NB4 (cell line): ENCODE data around the gene SLC35B2.

Experiments
- POLR2A ChIP-seq: IDR thresholded peaks from 2 replicates; pipeline ENCODE4 v1.6.1; 2011; ENCODE audit warnings: mild to moderate bottlenecking; ENCODE audit not compliant: insufficient read length; ENCODE audit errors: extremely low read depth
- TF ChIP-seq, protein P1 (sequence below): IDR thresholded peaks from one replicate; pipeline ENCODE4 v1.5.1; 2012; ENCODE audit warnings: low read depth, low read length

DNA sequence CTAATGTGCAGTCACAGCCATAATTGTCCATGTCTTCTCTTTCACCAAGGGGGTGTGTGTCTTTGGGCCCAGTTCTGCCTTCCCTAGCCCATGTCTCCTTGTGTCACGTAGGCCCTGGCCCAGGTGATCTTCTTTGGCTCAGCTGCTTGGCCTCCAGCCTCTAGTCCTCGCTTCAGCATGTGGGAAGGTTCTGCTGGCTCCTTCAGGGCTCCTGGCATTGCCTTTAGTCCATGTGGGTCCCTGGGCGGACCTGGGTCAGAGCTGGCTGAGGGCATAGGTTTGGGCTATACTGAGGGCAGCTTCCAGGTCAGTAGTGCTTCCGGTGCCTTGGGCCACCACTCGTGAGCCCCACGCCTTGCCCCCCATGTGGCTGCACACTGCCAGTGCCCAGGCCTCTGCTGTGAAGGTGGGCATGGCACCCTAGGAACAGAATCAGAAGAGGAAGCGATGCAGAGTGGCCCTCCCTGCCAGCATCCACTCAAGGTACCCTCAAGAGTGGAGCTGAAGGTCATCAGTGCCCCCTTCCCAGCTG is 43.0 kb upstream of the SLC35B2 start:
- TF ChIP-seq, protein P1, sequence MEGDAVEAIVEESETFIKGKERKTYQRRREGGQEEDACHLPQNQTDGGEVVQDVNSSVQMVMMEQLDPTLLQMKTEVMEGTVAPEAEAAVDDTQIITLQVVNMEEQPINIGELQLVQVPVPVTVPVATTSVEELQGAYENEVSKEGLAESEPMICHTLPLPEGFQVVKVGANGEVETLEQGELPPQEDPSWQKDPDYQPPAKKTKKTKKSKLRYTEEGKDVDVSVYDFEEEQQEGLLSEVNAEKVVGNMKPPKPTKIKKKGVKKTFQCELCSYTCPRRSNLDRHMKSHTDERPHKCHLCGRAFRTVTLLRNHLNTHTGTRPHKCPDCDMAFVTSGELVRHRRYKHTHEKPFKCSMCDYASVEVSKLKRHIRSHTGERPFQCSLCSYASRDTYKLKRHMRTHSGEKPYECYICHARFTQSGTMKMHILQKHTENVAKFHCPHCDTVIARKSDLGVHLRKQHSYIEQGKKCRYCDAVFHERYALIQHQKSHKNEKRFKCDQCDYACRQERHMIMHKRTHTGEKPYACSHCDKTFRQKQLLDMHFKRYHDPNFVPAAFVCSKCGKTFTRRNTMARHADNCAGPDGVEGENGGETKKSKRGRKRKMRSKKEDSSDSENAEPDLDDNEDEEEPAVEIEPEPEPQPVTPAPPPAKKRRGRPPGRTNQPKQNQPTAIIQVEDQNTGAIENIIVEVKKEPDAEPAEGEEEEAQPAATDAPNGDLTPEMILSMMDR: no peak
- TF ChIP-seq POLR2A: no peak
